Activated CD4-positive, alpha-beta T cell treated with anti-CD3 and anti-CD28 coated beads, Interleukin-2, amount 50 U/mL, for 48 hours (primary cell): Measurements from ENCODE around the gene INHBA.

Source experiments
- DNase-seq, 2 experiments: peaks; one replicate each; pipeline ENCODE4 v3.0.0-alpha.2; 2020

Gene INHBA

DNA sequence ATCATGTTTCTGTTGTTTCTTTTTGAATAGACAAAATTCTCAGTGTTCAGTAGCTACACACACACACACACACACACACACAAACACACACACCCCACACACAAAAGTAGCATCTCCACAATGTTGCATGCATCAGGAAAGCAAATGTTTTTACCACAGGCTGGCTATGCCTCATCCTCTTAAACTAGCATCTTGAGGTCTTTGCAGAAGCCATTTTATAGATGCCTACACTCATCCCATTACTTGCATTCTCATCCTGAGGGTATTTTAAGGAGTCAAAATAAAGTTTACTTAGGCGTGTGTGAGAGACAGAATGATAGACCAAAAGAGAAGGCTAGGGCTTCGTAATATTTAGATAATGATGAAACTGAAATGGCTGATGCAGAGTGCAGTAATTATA, 7.9 kb upstream of the INHBA start:
- no peak for DNase-seq

DNA sequence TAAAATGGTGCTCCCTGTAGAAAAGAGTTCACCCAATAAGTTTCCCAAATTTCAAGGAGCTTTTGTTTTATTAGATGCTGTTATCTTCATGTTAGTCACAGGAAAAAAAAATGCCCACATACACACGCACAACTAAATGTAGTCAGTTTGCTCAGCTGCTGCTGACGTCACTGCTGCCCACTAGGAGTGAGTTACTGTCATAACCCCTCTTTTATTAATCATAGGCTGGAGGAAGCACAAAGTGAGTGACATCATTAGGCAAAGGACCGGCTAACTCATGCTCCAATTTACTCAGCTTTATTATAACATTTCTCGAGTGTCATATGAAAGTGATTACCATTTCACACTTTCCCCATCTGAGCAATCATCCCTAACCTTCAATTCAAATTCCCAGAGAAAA, 6.7 kb upstream of the INHBA start:
- DNase-seq: no peak

DNA sequence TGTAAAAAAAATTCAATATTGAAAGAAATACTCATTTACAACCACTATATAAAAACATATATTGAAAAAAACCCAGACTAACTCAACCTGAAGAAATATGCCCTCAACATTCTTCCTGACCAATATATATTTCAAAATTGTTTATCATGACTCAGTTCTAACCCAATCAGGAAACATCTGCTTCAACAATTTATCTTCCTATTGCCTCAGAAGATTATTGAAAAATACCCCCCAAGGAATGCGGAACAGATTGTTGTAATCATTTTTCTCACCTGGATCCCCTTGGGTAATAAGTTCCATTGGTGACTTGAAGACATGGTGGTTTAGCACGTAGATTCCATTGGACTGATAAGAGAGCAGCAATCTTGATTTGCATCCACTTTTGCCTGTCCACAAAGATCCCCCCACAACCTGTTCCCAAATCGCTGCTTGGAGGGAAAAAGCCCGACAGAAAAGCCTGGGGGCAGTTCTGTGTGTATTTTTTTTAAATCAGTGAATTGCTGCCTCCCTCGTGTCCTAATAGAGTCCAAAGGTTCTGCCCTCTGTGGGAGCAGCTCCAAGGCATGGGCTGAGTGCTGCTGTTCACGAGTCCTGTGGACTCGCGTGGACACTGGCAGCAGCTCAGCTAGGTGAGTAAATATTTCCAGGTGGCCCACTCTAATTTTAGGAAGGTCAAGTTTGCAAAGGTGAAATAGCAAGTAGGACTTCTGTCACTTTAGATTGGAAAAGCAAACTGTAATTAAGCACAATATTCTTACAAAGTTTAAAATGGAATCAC, 5.9 kb upstream of the INHBA start:
- no peak for DNase-seq

DNA sequence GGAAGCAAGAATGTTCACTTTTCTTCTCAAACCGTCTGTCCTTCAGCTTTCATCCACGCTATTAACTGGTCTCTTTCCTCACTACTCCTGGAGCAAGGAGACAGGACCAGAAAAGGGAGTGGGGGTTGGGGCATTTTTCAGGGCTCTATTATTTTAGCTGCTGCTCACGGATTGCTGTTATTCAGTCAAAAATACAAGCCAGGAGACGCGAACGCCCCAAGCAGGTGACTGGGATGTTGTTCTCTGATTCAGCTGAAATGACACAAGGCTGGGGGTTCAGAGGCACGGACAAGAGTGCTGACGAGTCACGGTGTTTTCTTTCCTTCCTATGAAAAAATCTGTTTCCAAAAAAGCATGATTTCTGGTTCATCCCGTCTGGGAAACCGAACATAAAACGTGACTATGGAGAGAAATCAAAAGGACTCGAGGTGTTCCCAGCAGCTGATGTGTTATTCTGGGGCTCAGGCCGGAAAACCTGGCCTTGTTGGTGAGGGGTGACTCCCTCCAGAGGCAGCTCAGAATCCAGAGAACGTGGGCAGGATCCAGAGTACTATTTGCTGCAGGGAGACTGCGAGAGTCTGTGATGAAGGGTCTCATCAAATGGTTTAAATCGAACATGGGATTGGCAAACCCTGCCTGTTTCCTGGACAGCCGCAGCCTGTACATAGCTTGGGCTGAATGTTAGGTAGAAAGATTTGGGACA, 3.5 kb upstream of the INHBA start:
- no peak for DNase-seq

DNA sequence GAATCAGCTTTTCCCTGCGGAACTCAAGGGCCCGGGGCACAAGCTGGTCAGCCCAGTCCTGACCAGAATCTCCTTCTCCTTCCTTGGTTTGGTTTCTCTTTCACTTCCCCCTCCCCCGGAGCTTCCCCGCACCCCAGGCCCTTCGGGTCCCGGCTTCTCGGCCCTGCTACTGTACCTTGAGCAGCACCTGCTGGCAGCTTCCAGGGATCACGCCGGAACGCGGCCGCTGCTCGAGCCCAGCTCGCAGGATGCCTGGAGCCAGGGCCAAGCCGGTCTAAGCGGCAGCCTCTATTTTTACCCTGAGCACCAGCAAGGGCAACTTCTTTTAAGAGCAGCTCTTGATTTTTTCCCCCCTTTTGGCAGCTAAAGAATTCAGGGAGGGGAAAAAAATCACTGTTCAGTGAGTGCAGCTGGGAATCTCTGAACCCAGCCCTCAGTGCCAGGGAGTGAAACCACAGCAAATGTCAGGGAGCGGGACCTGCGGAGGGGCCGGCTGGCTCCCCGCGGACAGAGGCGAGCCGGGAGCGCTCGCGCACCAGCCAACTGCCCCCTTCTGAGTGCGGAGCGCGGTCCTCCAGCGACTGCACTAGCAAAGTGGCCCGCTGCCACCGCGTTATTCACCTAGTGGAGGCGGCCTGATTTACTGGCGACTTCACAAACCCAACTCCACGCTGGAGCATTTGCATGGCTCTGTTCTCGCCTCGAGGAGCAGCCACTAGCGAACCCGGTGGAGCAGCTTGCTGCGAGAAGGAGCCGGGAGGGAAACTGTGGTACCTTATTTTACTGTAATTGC, 2.4 kb upstream of the INHBA start:
- peak; percentile 56 for DNase-seq

GRCh38 chr7:41701068-41701941, 1.6 kb downstream of the INHBA start:
- no peak for DNase-seq

GRCh38 chr7:41700044-41700471, 2.8 kb downstream of the INHBA start:
- DNase-seq: no peak

DNA sequence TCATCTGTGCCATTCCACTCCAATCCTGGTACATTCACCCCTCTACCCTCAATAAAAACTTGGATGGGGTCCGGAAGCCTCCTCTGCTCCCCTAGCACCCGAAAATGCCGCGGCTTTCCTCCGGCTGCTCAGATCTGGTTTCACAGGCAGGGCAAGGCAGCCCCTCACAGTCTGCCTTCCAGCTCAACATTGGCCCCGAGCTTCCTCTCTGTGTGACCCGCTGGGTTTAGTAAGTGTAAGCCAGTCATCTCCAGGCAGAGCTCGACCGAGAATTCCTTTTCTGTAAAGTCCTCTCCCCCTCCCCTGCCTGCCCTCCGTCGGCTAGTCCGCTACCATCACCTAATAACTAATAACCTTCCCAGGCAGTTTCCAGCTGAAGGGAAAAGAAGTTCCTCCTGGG, 3.4 kb downstream of the INHBA start:
- DNase-seq: no peak

DNA sequence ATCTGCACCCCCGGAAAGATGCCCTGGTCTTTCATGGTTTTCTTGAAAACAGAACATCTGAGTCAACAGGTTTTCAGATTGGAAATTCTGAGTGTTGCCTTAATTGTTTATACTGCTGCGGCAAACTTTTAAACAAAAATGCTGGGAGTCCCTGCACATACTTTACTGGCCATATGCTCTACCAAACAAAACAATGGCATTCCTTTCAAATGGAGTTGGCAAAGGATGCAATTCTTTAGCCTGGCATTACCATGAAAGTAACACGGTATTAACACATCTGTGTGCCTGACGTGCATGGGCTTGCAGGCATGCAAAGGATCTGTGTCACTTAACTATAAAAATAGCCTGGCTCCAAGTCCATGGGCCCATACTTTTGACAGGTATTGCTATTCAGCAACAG, 4.2 kb downstream of the INHBA start:
- no peak for DNase-seq

DNA sequence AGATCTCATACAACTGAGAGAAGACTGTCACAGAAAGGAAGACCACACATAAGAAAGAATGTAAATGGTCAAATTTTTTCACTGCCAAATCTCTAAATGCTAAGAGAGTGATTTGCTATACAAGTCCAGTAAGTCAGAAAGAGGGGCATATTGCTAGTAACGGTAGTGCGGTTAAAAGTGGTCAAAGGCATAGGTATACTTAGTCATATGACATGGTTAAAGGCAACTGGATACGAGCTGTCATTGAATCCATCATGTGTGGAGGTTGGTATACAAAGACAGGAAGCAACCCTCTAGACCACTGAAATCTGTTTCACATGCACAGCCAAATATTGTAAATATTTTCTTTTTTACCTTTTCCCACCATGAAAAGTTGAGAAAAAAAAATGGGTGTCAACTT, 4.8 kb downstream of the INHBA start:
- no peak for DNase-seq

DNA sequence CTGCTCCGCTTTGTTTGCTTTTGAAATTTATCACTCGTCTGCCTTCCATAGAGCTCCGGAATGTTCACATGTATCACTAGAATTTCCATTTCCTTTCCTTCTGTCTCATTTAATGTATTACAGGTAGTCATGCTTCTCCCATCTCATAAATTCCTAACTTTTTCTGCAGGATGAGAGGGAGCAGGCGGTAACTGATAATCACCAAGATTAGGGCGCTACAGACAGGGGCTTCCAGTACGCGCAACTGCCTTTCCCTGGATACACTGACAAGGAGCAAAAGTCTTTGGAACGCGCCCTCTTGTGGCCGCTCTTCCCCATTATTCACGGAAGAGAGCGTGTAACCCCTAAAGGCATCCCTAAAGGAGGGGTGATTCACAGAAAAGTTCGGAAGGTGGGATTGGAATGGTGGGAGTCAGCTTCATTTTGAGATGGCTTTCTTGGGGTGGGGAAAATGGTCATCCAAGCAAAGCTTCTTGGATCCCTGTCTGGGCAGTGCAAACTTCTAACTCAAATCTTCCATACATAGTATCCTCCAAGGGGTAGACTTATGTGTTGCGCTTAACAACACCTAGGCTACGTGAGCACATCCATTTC, 6.5 kb downstream of the INHBA start:
- peak; percentile 11 to 34 for DNase-seq

GRCh38 chr7:41695661-41696322, 7.1 kb downstream of the INHBA start:
- DNase-seq: no peak

- DNase-seq: no peak
Observed at GRCh38 chr7:41694495-41694894, 8.4 kb downstream of the INHBA start.

DNA sequence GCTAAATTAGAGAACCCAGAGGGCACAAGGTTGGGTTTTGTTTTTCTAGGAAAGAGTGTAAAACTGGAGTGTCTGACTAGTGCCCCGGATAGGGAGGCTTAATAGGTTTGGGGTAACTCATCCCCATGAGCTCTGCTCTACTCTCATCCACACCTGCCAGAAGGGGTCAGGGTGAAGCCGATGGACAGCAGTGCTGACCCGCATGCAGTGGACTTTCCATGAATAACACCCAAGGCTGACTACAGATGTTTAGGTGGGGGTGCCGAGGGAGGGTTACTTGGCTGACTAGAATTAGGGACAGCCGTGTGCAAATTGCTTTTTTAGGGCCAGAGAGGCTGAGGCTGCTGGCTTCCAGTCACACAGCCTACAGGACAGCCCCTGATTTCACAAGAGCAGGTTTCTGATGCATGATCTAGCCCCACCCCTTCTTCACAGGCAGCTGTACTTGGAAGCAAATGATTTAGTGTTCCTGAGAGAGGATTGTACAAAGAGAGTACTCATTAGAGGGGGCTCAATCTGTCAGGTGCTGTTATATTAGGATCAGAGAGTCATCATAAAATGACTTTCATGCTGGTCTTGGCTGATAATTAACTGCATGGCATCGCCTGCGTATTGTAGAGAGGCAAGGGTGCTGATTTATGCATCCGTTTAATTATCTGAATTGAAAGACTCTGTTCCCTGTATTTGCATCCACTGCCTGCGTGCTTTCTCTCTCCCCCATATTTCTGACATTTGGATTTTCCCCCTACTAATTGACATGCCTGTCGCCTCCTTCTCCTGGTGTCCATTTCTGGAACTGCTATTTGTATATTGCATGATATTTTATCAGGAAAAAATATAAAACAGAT, 9.5 kb downstream of the INHBA start:
- no peak for DNase-seq

GRCh38 chr7:41692251-41692650, 10.6 kb downstream of the INHBA start:
- no peak for DNase-seq

DNA sequence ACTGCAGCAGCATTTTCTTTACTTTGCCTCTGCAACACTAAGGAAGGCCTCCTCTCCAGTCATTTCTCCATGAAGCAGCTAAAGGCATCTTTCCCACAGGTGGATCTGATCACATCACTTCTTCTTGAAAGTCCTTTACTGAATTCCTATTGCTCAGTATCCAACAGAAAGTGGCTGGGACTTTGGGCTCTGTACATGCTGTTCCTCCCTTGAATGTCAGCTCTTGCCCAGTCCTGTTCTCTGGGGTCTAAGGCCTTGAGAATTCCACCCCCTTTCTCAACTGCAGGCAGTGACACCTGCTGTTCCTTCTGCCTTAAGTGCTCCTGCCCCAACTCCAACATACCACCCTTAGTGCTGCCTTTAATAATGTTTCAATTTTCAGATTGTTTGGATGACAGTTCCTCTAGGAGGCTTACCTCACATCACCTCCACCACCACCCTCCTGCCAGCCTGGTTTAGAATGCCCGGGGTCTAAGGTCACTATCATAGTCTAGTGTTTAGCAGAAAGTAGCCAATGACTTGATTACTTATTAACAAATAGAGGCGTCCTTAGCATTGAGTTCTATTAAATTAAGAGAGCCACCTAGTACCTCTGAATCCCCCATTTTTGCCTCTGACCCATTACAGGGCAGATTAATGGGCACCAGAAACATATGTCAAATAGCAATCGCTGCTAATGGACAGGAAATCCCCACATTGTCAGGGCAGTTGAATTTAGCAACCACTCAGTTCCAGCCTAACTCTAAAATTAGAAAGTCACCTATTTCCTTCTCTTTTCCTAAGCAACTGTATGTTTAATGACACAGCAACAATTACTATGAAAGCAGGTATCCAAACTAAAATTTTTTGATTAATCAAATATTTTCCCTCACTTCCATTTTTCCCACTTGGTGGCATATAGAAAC, 11.4 kb downstream of the INHBA start:
- DNase-seq: no peak

DNA sequence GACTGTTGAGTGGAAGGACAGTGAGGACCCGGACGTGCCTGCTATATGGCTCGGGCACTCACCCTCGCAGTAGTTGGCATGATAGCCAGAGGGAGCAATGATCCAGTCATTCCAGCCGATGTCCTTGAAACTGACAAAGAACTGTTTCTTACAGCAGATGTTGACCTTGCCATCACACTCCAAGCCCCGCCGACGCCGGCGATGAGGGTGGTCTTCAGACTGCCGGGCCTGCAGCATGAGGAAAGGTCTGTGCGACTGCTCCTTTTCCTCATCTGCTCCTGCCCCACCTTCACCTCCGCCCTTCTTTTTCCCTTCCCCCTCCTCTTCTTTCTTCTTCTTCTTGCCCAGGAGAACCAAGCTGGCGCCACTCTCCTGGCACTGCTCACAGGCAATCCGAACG, 13.1 kb downstream of the INHBA start:
- no peak for DNase-seq

- DNase-seq: no peak
Observed at GRCh38 chr7:41688906-41689305, 14.0 kb downstream of the INHBA start.

- no peak for DNase-seq
Observed at GRCh38 chr7:41688012-41688625, 14.8 kb downstream of the INHBA start.
